T-helper 2 cell treated with Interferon-gamma antibody and Interleukin-4, amounts not matched to agents 5 μg/mL and 100 μg/mL, for 36 hours (primary cell): ENCODE results near the gene ISM2.

ENCODE experiments used
- DNase-seq: peaks from one replicate; pipeline ENCODE4 v3.0.0; 2021; ENCODE audit warnings: low spot score
- H3K27ac Mint-ChIP-seq: one replicate; pipeline ENCODE4 v1.8.0; 2021; ENCODE audit warnings: mild to moderate bottlenecking, mixed read lengths
- H3K27me3 Mint-ChIP-seq: one replicate; pipeline ENCODE4 v1.8.0; 2021; ENCODE audit warnings: low read depth, mixed read lengths
- H3K36me3 Mint-ChIP-seq: one replicate; pipeline ENCODE4 v1.8.0; 2021; ENCODE audit warnings: low read depth, mixed read lengths
- H3K4me1 Mint-ChIP-seq: one replicate; pipeline ENCODE4 v1.8.0; 2021; ENCODE audit warnings: low read depth, mixed read lengths
- H3K4me3 Mint-ChIP-seq: one replicate; pipeline ENCODE4 v1.8.0; 2022; ENCODE audit warnings: mild to moderate bottlenecking, moderate library complexity, mixed read lengths
- H3K9me3 Mint-ChIP-seq: one replicate; pipeline ENCODE4 v1.8.0; 2021; ENCODE audit warnings: mixed read lengths

Gene ISM2

GRCh38 chr14:77470224-77470870 is 28.3 kb downstream of the ISM2 start:
- Mint-ChIP-seq H3K9me3 (no peaks in the 10 kb centered on the region), H3K36me3 (peaks cover 28% of the 10 kb centered on the region), H3K27ac (no peak overlapping the region), H3K4me1 (no peaks in the 10 kb centered on the region), H3K27me3 (no peaks in the 10 kb centered on the region), H3K4me3 (no peak overlapping the region)
- DNase-seq: no peak

GRCh38 chr14:77469539-77469938 is 29.1 kb downstream of the ISM2 start:
- peaks cover 36% of the 10 kb centered on the region for H3K36me3 Mint-ChIP-seq

GRCh38 chr14:77469067-77469505 is 29.5 kb downstream of the ISM2 start:
- H3K27me3 Mint-ChIP-seq: no peaks in the 10 kb centered on the region
- no peak overlapping the region for H3K4me3 Mint-ChIP-seq
- peaks cover 39% of the 10 kb centered on the region for H3K36me3 Mint-ChIP-seq
- no peaks in the 10 kb centered on the region for H3K9me3 Mint-ChIP-seq
- no peak for DNase-seq
- H3K27ac Mint-ChIP-seq: no peak overlapping the region
- H3K4me1 Mint-ChIP-seq: no peaks in the 10 kb centered on the region

More at GRCh38 chr14:77469539-77469938, 29.1 kb downstream of the ISM2 start:
- no peak for DNase-seq
- H3K4me1 Mint-ChIP-seq: no peaks in the 10 kb centered on the region
- H3K27ac Mint-ChIP-seq: no peak overlapping the region
- H3K9me3 Mint-ChIP-seq: no peaks in the 10 kb centered on the region
- H3K4me3 Mint-ChIP-seq: no peak overlapping the region
- H3K27me3 Mint-ChIP-seq: no peaks in the 10 kb centered on the region

GRCh38 chr14:77467801-77468200 is 30.8 kb downstream of the ISM2 start:
- Mint-ChIP-seq H3K4me1 (no peaks in the 10 kb centered on the region), H3K4me3 (no peak overlapping the region)

GRCh38 chr14:77459072-77459723 is 39.4 kb downstream of the ISM2 start:
- Mint-ChIP-seq H3K4me3 (peak overlapping the region; percentile 97), H3K27ac (peak overlapping the region; percentile 97), H3K27me3 (no peaks in the 10 kb centered on the region), H3K4me1 (peaks cover 24% of the 10 kb centered on the region), H3K9me3 (no peaks in the 10 kb centered on the region), H3K36me3 (peaks cover 39% of the 10 kb centered on the region)
- DNase-seq: peak; percentile 60

More at GRCh38 chr14:77467801-77468200, 30.8 kb downstream of the ISM2 start:
- DNase-seq: no peak
- Mint-ChIP-seq H3K9me3 (no peaks in the 10 kb centered on the region), H3K36me3 (peaks cover 46% of the 10 kb centered on the region), H3K27me3 (no peaks in the 10 kb centered on the region), H3K27ac (no peak overlapping the region)

- peaks cover 34% of the 10 kb centered on the region for H3K36me3 Mint-ChIP-seq
- H3K27me3 Mint-ChIP-seq: no peaks in the 10 kb centered on the region
- DNase-seq: peak; percentile 50
Observed at GRCh38 chr14:77458249-77458950, 40.2 kb downstream of the ISM2 start.

GRCh38 chr14:77457522-77458248 is 40.9 kb downstream of the ISM2 start, which contains the start of the genes AHSA1 and VIPAS39:
Gene AHSA1 (plus strand): TSS chr14:77458093. CDS start chr14:77458190, 97 bp downstream.
Gene VIPAS39 (minus strand): TSS chr14:77457601. CDS start chr14:77454102, 3,499 bp downstream.
- H3K27me3 Mint-ChIP-seq: no peaks in the 10 kb centered on the region
- no peaks in the 10 kb centered on the region for H3K9me3 Mint-ChIP-seq
- H3K4me3 Mint-ChIP-seq: peak within 1 kb of the TSS; percentile 97
- DNase-seq: peak; percentile 95
- peaks cover 24% of the 10 kb centered on the region for H3K4me1 Mint-ChIP-seq
- H3K36me3 Mint-ChIP-seq: peaks cover 34% of the 10 kb centered on the region
- H3K27ac Mint-ChIP-seq: peak within 1 kb of the TSS; percentile 97

More at GRCh38 chr14:77458249-77458950, 40.2 kb downstream of the ISM2 start:
- peak overlapping the region; percentile 97 for H3K4me3 Mint-ChIP-seq
- H3K27ac Mint-ChIP-seq: peak overlapping the region; percentile 97
- H3K4me1 Mint-ChIP-seq: peaks cover 24% of the 10 kb centered on the region
- H3K9me3 Mint-ChIP-seq: no peaks in the 10 kb centered on the region

GRCh38 chr14:77457115-77457521 is 41.5 kb downstream of the ISM2 start:
- no peak for DNase-seq
- H3K4me1 Mint-ChIP-seq: peaks cover 24% of the 10 kb centered on the region
- H3K27me3 Mint-ChIP-seq: no peaks in the 10 kb centered on the region
- H3K27ac Mint-ChIP-seq: peak overlapping the region; percentile 97
- H3K4me3 Mint-ChIP-seq: peak overlapping the region; percentile 97
- peaks cover 30% of the 10 kb centered on the region for H3K36me3 Mint-ChIP-seq
- H3K9me3 Mint-ChIP-seq: no peaks in the 10 kb centered on the region

GRCh38 chr14:77455966-77456640 is 42.5 kb downstream of the ISM2 start:
- Mint-ChIP-seq H3K4me1 (peaks cover 24% of the 10 kb centered on the region), H3K4me3 (peak overlapping the region; percentile 97), H3K27ac (no peak overlapping the region), H3K9me3 (no peaks in the 10 kb centered on the region), H3K27me3 (no peaks in the 10 kb centered on the region), H3K36me3 (peaks cover 27% of the 10 kb centered on the region)
- DNase-seq: no peak

GRCh38 chr14:77442196-77442595 is 56.4 kb downstream of the ISM2 start:
- H3K4me1 Mint-ChIP-seq: no peaks in the 10 kb centered on the region
- H3K27ac Mint-ChIP-seq: no peak overlapping the region
- peaks cover 37% of the 10 kb centered on the region for H3K36me3 Mint-ChIP-seq
- no peak overlapping the region for H3K4me3 Mint-ChIP-seq
- no peaks in the 10 kb centered on the region for H3K9me3 Mint-ChIP-seq
- DNase-seq: no peak
- no peaks in the 10 kb centered on the region for H3K27me3 Mint-ChIP-seq

GRCh38 chr14:77439861-77440260 is 58.8 kb downstream of the ISM2 start:
- DNase-seq: no peak
- H3K36me3 Mint-ChIP-seq: peaks cover 40% of the 10 kb centered on the region
- no peaks in the 10 kb centered on the region for H3K4me1 Mint-ChIP-seq
- H3K4me3 Mint-ChIP-seq: no peak overlapping the region
- H3K27ac Mint-ChIP-seq: no peak overlapping the region
- H3K9me3 Mint-ChIP-seq: no peaks in the 10 kb centered on the region
- H3K27me3 Mint-ChIP-seq: no peaks in the 10 kb centered on the region

- Mint-ChIP-seq H3K9me3 (no peaks in the 10 kb centered on the region), H3K36me3 (peaks cover 40% of the 10 kb centered on the region), H3K27ac (no peak overlapping the region), H3K27me3 (no peaks in the 10 kb centered on the region), H3K4me1 (no peaks in the 10 kb centered on the region), H3K4me3 (no peak overlapping the region)
- no peak for DNase-seq
Observed at GRCh38 chr14:77438596-77438995, 60.0 kb downstream of the ISM2 start.

GRCh38 chr14:77436042-77436441 is 62.6 kb downstream of the ISM2 start:
- Mint-ChIP-seq H3K27me3 (no peaks in the 10 kb centered on the region), H3K4me1 (no peaks in the 10 kb centered on the region), H3K27ac (no peak overlapping the region), H3K4me3 (no peak overlapping the region), H3K36me3 (peaks cover 23% of the 10 kb centered on the region), H3K9me3 (no peaks in the 10 kb centered on the region)
- DNase-seq: no peak
